SH-SY5Y (cell line): ENCODE data around the gene FRMD4A.

Experiments
- GATA2 ChIP-seq: IDR thresholded peaks from 2 replicates; pipeline ENCODE4 v1.6.1; 2011; ENCODE audit warnings: mild to moderate bottlenecking, low read depth, low read length
- GATA3 ChIP-seq: IDR thresholded peaks from 2 replicates; pipeline ENCODE4 v1.6.1; 2011; ENCODE audit warnings: low read depth, mild to moderate bottlenecking, low read length, moderate library complexity

DNA sequence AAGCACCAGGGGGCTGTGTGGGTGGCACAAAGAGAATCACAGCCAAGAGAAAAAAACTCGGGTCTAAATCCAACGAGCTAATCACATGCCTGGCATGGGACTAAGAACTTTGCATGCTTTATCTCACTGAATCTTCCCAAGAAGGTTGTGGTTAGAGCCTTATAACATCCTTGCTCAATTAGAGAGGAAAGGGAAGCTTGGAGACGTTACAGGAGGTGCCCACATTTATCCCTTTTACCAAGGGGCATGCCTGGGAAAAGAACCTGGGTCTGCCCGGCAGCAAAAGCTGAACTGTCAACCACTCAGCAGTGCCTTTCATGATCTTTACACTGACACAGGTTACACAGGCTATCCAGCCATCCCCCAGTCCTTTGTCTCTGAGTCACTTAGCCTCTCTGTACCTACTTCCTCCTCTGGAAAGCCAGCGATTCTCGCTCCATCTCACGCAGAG is 553.8 kb downstream of the FRMD4A start:
- TF ChIP-seq GATA2: no peak
- TF ChIP-seq GATA3: no peak
